SU-DHL-6 (cell line): ENCODE measurements around the gene MADD.

Source experiments
- EZH2phosphoT487 ChIP-seq: fragments of 200-600 bp; sonication (generic), shearing (Covaris generic); conservative IDR thresholded peaks from 2 replicates; pipeline ENCODE4 v1.6.1; 2018; ENCODE audit warnings: mild to moderate bottlenecking, antibody characterized with exemption, low read length, moderate library complexity, mixed read lengths
- TF ChIP-seq, protein P1 (sequence below): fragments of 200-600 bp; sonication (generic); IDR thresholded peaks from one replicate; pipeline ENCODE4 v1.5.1; 2017; ENCODE audit warnings: antibody characterized with exemption, mild to moderate bottlenecking, low read length, moderate library complexity; ENCODE audit not compliant: insufficient read depth, poor library complexity, severe bottlenecking

DNA sequence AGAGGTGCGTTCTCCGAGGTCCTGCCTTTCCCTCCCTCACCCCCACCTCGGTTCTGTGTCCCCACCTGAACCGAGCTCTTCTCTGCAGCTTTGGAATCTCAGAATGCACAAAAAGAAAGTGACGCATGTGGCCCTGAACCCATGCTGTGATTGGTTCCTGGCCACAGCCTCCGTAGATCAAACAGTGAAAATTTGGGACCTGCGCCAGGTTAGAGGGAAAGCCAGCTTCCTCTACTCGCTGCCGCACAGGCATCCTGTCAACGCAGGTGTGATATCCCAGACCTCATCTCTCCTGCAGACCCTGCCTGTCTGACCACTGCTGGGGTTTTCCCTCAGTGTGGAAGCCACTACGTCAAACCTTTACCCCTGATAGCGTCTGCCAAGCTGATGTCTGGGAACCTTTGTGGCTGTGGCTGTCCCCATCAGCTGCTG is 35.2 kb upstream of the MADD start:
- TF ChIP-seq, protein P1, sequence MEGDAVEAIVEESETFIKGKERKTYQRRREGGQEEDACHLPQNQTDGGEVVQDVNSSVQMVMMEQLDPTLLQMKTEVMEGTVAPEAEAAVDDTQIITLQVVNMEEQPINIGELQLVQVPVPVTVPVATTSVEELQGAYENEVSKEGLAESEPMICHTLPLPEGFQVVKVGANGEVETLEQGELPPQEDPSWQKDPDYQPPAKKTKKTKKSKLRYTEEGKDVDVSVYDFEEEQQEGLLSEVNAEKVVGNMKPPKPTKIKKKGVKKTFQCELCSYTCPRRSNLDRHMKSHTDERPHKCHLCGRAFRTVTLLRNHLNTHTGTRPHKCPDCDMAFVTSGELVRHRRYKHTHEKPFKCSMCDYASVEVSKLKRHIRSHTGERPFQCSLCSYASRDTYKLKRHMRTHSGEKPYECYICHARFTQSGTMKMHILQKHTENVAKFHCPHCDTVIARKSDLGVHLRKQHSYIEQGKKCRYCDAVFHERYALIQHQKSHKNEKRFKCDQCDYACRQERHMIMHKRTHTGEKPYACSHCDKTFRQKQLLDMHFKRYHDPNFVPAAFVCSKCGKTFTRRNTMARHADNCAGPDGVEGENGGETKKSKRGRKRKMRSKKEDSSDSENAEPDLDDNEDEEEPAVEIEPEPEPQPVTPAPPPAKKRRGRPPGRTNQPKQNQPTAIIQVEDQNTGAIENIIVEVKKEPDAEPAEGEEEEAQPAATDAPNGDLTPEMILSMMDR = no peak
- TF ChIP-seq EZH2phosphoT487 = no peak
